ENCODE data around the gene OR1N1.

DNA sequence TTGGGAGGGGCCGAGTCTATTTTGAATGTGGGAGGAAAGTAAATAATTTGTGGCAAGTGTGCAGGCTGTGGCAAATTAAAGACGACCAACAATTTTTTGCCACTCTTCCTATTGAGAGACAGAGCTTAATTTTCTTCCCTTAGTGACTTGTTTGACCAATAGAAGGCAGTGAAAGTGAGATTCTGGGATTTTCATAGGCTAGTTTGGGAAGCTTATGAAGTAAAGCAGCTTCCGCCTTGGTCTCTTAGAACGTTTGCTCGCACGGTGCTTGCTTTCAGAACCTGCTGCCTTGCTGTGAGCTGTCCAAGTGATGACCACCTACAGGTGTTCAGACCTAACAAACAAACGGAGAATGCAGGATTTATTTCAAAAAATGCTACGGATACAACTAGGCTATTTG lies 19.1 kb upstream of the OR1N1 start:
- TF ChIP-seq, protein P1, sequence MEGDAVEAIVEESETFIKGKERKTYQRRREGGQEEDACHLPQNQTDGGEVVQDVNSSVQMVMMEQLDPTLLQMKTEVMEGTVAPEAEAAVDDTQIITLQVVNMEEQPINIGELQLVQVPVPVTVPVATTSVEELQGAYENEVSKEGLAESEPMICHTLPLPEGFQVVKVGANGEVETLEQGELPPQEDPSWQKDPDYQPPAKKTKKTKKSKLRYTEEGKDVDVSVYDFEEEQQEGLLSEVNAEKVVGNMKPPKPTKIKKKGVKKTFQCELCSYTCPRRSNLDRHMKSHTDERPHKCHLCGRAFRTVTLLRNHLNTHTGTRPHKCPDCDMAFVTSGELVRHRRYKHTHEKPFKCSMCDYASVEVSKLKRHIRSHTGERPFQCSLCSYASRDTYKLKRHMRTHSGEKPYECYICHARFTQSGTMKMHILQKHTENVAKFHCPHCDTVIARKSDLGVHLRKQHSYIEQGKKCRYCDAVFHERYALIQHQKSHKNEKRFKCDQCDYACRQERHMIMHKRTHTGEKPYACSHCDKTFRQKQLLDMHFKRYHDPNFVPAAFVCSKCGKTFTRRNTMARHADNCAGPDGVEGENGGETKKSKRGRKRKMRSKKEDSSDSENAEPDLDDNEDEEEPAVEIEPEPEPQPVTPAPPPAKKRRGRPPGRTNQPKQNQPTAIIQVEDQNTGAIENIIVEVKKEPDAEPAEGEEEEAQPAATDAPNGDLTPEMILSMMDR (conservative IDR thresholded peaks at IDR 0.05 in 1 of 2, IDR thresholded peaks at IDR 0.05 in 1 of 2; ENCODE audit: low read depth in 1 of 2, low read length in 2 of 2) = no peak
- TF ChIP-seq EZH2 (IDR thresholded peaks at IDR 0.05; ENCODE audit: low read length, missing control alignments) = no peak

Data from fibroblast of lung (primary cell).